ENCODE measurements around the gene TPSAB1. TPM values are rescaled to one million over a fixed set of nuclear protein-coding genes. Genes with fewer than 3 reads are reported as not detected.
"Not testable (repeated sequence)": the region's sequence is repeated elsewhere in the genome, so short reads cannot be mapped to it uniquely, and the experiment has no call there.

Gene TPSAB1
- total RNA-seq, 1 experiment from 2014 or later, result not detected

DNA sequence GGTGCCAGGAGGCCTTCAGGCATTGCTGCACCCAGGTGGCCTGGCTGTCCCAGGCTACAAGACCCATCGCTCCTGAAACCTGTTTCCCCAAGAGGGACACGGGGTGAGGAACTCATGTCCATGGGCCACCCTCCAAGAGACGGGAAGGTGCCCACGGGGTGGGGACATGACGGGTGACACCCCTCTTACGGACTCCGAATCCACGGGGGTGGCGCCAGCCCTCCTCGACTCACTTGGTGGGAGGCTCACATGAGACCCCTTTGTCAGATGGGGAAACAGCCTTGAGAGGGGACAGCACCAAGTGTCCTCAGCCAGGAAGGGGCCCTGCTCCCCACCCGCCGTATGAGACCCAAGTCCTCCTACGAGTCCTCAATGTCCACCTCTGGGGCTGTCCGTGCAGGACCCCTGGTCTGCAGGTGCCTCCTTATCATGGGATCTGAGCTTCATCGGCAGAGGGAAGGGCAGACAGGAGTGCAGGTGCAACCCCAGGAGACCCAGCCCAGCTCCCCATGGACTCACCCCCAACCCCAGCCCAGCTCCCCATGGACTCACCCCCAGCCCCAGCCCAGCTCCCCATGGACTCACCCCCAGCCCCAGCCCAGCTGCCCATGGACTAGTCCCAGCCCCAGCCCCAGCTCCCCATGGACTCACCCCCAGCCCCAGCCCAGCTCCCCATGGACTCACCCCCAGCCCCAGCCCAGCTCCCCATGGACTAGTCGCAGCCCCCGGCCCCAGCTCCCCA lies 9.9 kb upstream of the TPSAB1 start:
- BruUV-seq (replicated peaks); H3K9me3 Mint-ChIP-seq (ENCODE audit: unreplicated experiment); H3K4me3 ChIP-seq (ENCODE audit: low read depth, low read length); H3K4me1 ChIP-seq; H3K4me3 Mint-ChIP-seq (ENCODE audit: unreplicated experiment); DNase-seq; H3K9me3 ChIP-seq; H3K4me1 Mint-ChIP-seq (ENCODE audit: low read depth, unreplicated experiment); H3K27me3 Mint-ChIP-seq (ENCODE audit: insufficient read depth, unreplicated experiment); H3K36me3 ChIP-seq (ENCODE audit: control insufficient read depth, insufficient read depth, low read length); H3K27ac Mint-ChIP-seq (ENCODE audit: unreplicated experiment); H3K27me3 ChIP-seq (replicated peaks; ENCODE audit: control insufficient read depth, insufficient read depth, low read length); POLR2A ChIA-PET; intact Hi-C loops (cut with micrococcal nuclease; ENCODE audit: unreplicated experiment); H3K36me3 Mint-ChIP-seq (ENCODE audit: insufficient read depth, unreplicated experiment): not testable (repeated sequence)
- CTCF ChIA-PET, result interaction anchor here (0.6 kb wide), 1 partner anchor 149 kb away, joined by 4 read pairs; no protein-coding TSS in a partner anchor

GRCh38 chr16:1231301-1231700 lies 9.2 kb upstream of the TPSAB1 start:
- H3K4me1 Mint-ChIP-seq (ENCODE audit: low read depth, unreplicated experiment); H3K27ac Mint-ChIP-seq (ENCODE audit: unreplicated experiment); H3K9me3 ChIP-seq; BruUV-seq (replicated peaks); H3K9me3 Mint-ChIP-seq (ENCODE audit: unreplicated experiment); H3K4me3 Mint-ChIP-seq (ENCODE audit: unreplicated experiment); DNase-seq; intact Hi-C loops (cut with micrococcal nuclease; ENCODE audit: unreplicated experiment); H3K4me3 ChIP-seq (ENCODE audit: low read depth, low read length); POLR2A ChIA-PET; H3K27me3 Mint-ChIP-seq (ENCODE audit: insufficient read depth, unreplicated experiment); H3K36me3 ChIP-seq (ENCODE audit: control insufficient read depth, insufficient read depth, low read length); H3K27me3 ChIP-seq (replicated peaks; ENCODE audit: control insufficient read depth, insufficient read depth, low read length); H3K4me1 ChIP-seq; H3K36me3 Mint-ChIP-seq (ENCODE audit: insufficient read depth, unreplicated experiment): not testable (repeated sequence)
- CTCF ChIA-PET, result interaction anchor here (0.6 kb wide), 1 partner anchor 149 kb away, joined by 4 read pairs; no protein-coding TSS in a partner anchor

- POLR2A ChIA-PET; H3K9me3 ChIP-seq; H3K27me3 Mint-ChIP-seq (ENCODE audit: insufficient read depth, unreplicated experiment); H3K4me1 Mint-ChIP-seq (ENCODE audit: low read depth, unreplicated experiment); intact Hi-C loops (cut with micrococcal nuclease; ENCODE audit: unreplicated experiment); DNase-seq; H3K9me3 Mint-ChIP-seq (ENCODE audit: unreplicated experiment); H3K4me1 ChIP-seq; CTCF ChIA-PET; BruUV-seq (replicated peaks); H3K36me3 Mint-ChIP-seq (ENCODE audit: insufficient read depth, unreplicated experiment); H3K36me3 ChIP-seq (ENCODE audit: control insufficient read depth, insufficient read depth, low read length); H3K27me3 ChIP-seq (replicated peaks; ENCODE audit: control insufficient read depth, insufficient read depth, low read length); H3K4me3 ChIP-seq (ENCODE audit: low read depth, low read length); H3K4me3 Mint-ChIP-seq (ENCODE audit: unreplicated experiment); H3K27ac Mint-ChIP-seq (ENCODE audit: unreplicated experiment): not testable (repeated sequence)
Observed at GRCh38 chr16:1232049-1232748, 8.3 kb upstream of the TPSAB1 start.

GRCh38 chr16:1236659-1237058 lies 3.8 kb upstream of the TPSAB1 start:
- H3K36me3 ChIP-seq (ENCODE audit: control insufficient read depth, insufficient read depth, low read length); H3K4me3 Mint-ChIP-seq (ENCODE audit: unreplicated experiment); H3K27ac Mint-ChIP-seq (ENCODE audit: unreplicated experiment); intact Hi-C loops (cut with micrococcal nuclease; ENCODE audit: unreplicated experiment); DNase-seq; BruUV-seq (replicated peaks); H3K4me1 Mint-ChIP-seq (ENCODE audit: low read depth, unreplicated experiment); H3K27me3 ChIP-seq (replicated peaks; ENCODE audit: control insufficient read depth, insufficient read depth, low read length); H3K9me3 ChIP-seq; H3K4me3 ChIP-seq (ENCODE audit: low read depth, low read length); H3K36me3 Mint-ChIP-seq (ENCODE audit: insufficient read depth, unreplicated experiment); POLR2A ChIA-PET; H3K9me3 Mint-ChIP-seq (ENCODE audit: unreplicated experiment); CTCF ChIA-PET; H3K27me3 Mint-ChIP-seq (ENCODE audit: insufficient read depth, unreplicated experiment); H3K4me1 ChIP-seq: not testable (repeated sequence)

- CTCF ChIA-PET, result no interaction called here
- no peak for DNase-seq
- no peaks in the 10 kb centered on the region for H3K4me1 Mint-ChIP-seq (ENCODE audit: low read depth, unreplicated experiment)
- H3K27me3 ChIP-seq (replicated peaks; ENCODE audit: control insufficient read depth, insufficient read depth, low read length), result no peaks in the 10 kb centered on the region
- no TSS peak for BruUV-seq (replicated peaks)
- intact Hi-C loops (cut with micrococcal nuclease; ENCODE audit: unreplicated experiment), result no loop called here
- no peaks in the 10 kb centered on the region for H3K27me3 Mint-ChIP-seq (ENCODE audit: insufficient read depth, unreplicated experiment)
- no peak overlapping the region for H3K27ac Mint-ChIP-seq (ENCODE audit: unreplicated experiment)
- POLR2A ChIA-PET, result no interaction called here
- H3K36me3 Mint-ChIP-seq (ENCODE audit: insufficient read depth, unreplicated experiment), result no peaks in the 10 kb centered on the region
- H3K36me3 ChIP-seq (ENCODE audit: control insufficient read depth, insufficient read depth, low read length), result no peaks in the 10 kb centered on the region
- no peaks in the 10 kb centered on the region for H3K9me3 Mint-ChIP-seq (ENCODE audit: unreplicated experiment)
- H3K4me3 Mint-ChIP-seq (ENCODE audit: unreplicated experiment), result no peak overlapping the region
- TF ChIP-seq CTCF (IDR thresholded peaks at IDR 0.05; ENCODE audit: insufficient read depth in 1 of 2, low read depth in 1 of 2, low read length in 1 of 2, severe bottlenecking in 1 of 2, unreplicated experiment in 1 of 2), result no peak
- H3K9me3 ChIP-seq, result no peaks in the 10 kb centered on the region
- no peak overlapping the region for H3K4me3 ChIP-seq (ENCODE audit: low read depth, low read length)
- H3K4me1 ChIP-seq, result no peaks in the 10 kb centered on the region
Observed at GRCh38 chr16:1237990-1238389, 2.5 kb upstream of the TPSAB1 start.

DNA sequence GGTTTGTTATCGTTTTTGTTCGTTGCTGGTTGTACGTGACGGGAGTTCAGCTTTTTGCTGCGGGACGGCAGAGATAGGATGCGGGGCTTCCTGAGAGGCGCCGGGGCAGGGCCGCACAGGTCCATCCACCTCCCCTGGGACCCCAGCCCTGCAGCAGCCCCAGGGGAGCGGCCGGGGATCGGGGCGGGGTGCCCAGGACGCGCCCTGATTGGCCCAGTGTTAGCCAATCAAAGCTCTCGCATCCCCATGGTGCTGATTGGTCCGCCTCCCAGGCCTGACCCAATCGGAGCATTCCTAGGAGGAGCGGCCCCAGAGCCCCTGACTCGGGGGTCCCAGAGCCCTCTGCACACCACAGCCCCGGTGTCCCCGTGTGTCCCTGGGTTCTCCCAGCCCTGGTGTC lies 1.6 kb upstream of the TPSAB1 start:
- H3K9me3 Mint-ChIP-seq (ENCODE audit: unreplicated experiment); H3K36me3 Mint-ChIP-seq (ENCODE audit: insufficient read depth, unreplicated experiment); H3K4me1 Mint-ChIP-seq (ENCODE audit: low read depth, unreplicated experiment); H3K36me3 ChIP-seq (ENCODE audit: control insufficient read depth, insufficient read depth, low read length); H3K27me3 ChIP-seq (replicated peaks; ENCODE audit: control insufficient read depth, insufficient read depth, low read length); POLR2A ChIA-PET; H3K4me3 ChIP-seq (ENCODE audit: low read depth, low read length); intact Hi-C loops (cut with micrococcal nuclease; ENCODE audit: unreplicated experiment); H3K4me1 ChIP-seq; H3K27ac Mint-ChIP-seq (ENCODE audit: unreplicated experiment); H3K4me3 Mint-ChIP-seq (ENCODE audit: unreplicated experiment); DNase-seq; H3K27me3 Mint-ChIP-seq (ENCODE audit: insufficient read depth, unreplicated experiment); H3K9me3 ChIP-seq; BruUV-seq (replicated peaks): not testable (repeated sequence)
- CTCF ChIA-PET, result interaction anchor here (0.6 kb wide), 1 partner anchor 136 kb away, joined by 6 read pairs; no protein-coding TSS in a partner anchor

All from Caco-2 (cell line).